H1 (cell line): Measurements from ENCODE around the gene NAMPT.

ENCODE experiments used
- ASH2L ChIP-seq: fragments of 200-600, 300-600 bp; sonication (generic); IDR thresholded peaks from one replicate; pipeline ENCODE4 v1.7.1; 2017; ENCODE audit warnings: low read length
- CTCF ChIP-seq, 3 experiments: IDR thresholded peaks; 1 replicate in 2 of 3; 2 replicates in 1 of 3; pipeline versions ENCODE4 v1.5.1 to v1.6.1; 2011; ENCODE audit warnings: low read length in 3 of 3, mild to moderate bottlenecking in 3 of 3, inconsistent platforms in 2 of 3, low read depth in 1 of 3, moderate library complexity in 1 of 3; ENCODE audit not compliant: insufficient read depth in 1 of 3; ENCODE audit errors: control extremely low read depth in 1 of 3

- TF ChIP-seq CTCF (IDR thresholded peaks at IDR 0.05; ENCODE audit: control extremely low read depth in 1 of 3, insufficient read depth in 1 of 3, low read depth in 1 of 3, low read length in 3 of 3): no peak
- TF ChIP-seq ASH2L: no peak
Observed at GRCh38 chr7:106256144-106256543, 28.6 kb downstream of the NAMPT start.
